ENCODE results near the gene CNFN.

The CNFN gene

DNA sequence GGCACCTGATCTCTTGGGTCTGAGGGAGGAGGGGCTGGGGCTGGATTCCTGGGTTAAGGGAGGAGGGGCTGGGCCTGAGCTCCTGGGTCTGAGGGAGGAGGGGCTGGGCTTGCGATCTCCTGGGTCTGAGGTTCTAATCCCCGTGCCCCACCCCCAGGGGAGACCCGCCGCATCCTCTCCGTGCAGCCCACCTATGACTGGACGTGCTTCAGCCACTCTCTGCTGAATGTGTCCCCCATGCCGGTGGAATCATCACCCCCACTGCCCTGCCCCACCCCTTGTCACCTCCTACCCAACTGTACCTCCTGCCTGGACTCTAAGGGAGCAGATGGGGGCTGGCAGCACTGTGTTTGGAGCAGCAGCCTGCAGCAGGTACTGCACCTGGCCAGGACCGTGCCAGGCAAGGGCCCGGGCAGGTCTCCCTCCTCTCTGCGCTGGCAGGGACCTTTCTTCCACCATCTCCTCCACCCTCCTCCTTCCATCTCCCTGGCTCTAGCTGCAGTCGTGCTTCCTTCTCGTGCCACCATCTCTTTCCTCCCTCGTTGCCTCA, 27.1 kb downstream of the CNFN start:
- Histone ChIP-seq H3K4me2 (no peak overlapping the region), H3K4me1 (ENCODE audit: low read depth, poor library complexity, severe bottlenecking) (no peaks in the 10 kb centered on the region)

GRCh38 chr19:42362342-42362741, 27.8 kb downstream of the CNFN start:
- TF ChIP-seq, protein P1, sequence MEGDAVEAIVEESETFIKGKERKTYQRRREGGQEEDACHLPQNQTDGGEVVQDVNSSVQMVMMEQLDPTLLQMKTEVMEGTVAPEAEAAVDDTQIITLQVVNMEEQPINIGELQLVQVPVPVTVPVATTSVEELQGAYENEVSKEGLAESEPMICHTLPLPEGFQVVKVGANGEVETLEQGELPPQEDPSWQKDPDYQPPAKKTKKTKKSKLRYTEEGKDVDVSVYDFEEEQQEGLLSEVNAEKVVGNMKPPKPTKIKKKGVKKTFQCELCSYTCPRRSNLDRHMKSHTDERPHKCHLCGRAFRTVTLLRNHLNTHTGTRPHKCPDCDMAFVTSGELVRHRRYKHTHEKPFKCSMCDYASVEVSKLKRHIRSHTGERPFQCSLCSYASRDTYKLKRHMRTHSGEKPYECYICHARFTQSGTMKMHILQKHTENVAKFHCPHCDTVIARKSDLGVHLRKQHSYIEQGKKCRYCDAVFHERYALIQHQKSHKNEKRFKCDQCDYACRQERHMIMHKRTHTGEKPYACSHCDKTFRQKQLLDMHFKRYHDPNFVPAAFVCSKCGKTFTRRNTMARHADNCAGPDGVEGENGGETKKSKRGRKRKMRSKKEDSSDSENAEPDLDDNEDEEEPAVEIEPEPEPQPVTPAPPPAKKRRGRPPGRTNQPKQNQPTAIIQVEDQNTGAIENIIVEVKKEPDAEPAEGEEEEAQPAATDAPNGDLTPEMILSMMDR (conservative IDR thresholded peaks at IDR 0.05; ENCODE audit: low read depth, low read length) = no peak
- Histone ChIP-seq H2AFZ (ENCODE audit: low read depth) (no peak overlapping the region), H3K27ac (no peak overlapping the region), H4K20me1 (ENCODE audit: insufficient read depth) (no peaks in the 10 kb centered on the region), H3K4me3 (IDR thresholded peaks at IDR 0.05; ENCODE audit: insufficient read depth, low read depth, low read length) (no peak overlapping the region), H3K36me3 (ENCODE audit: insufficient read depth) (no peaks in the 10 kb centered on the region), H3K4me1 (ENCODE audit: low read depth, poor library complexity, severe bottlenecking) (no peaks in the 10 kb centered on the region), H3K79me2 (ENCODE audit: insufficient read depth, low read depth) (no peaks in the 10 kb centered on the region), H3K4me2 (no peak overlapping the region), H3K27me3 (ENCODE audit: insufficient read depth, low read depth) (no peaks in the 10 kb centered on the region), H3K9ac (no peak overlapping the region)

More for the DNA sequence above, 27.1 kb downstream of the CNFN start:
- TF ChIP-seq, protein P1 (conservative IDR thresholded peaks at IDR 0.05; ENCODE audit: low read depth, low read length) = no peak
- H3K9ac ChIP-seq = no peak overlapping the region
- H4K20me1 ChIP-seq (ENCODE audit: insufficient read depth) = no peaks in the 10 kb centered on the region
- no peak overlapping the region for H3K27ac ChIP-seq
- no peaks in the 10 kb centered on the region for H3K36me3 ChIP-seq (ENCODE audit: insufficient read depth)
- H3K4me3 ChIP-seq (IDR thresholded peaks at IDR 0.05; ENCODE audit: insufficient read depth, low read depth, low read length) = no peak overlapping the region
- no peaks in the 10 kb centered on the region for H3K79me2 ChIP-seq (ENCODE audit: insufficient read depth, low read depth)
- no peak overlapping the region for H2AFZ ChIP-seq (ENCODE audit: low read depth)
- H3K27me3 ChIP-seq (ENCODE audit: insufficient read depth, low read depth) = no peaks in the 10 kb centered on the region

- no peaks in the 10 kb centered on the region for H3K4me1 ChIP-seq (ENCODE audit: low read depth, poor library complexity, severe bottlenecking)
- no peak overlapping the region for H3K4me2 ChIP-seq
- no peaks in the 10 kb centered on the region for H3K79me2 ChIP-seq (ENCODE audit: insufficient read depth, low read depth)
- H3K27ac ChIP-seq = no peak overlapping the region
- no peak overlapping the region for H3K9ac ChIP-seq
- TF ChIP-seq, protein P1 (conservative IDR thresholded peaks at IDR 0.05; ENCODE audit: low read depth, low read length) = no peak
- no peaks in the 10 kb centered on the region for H3K27me3 ChIP-seq (ENCODE audit: insufficient read depth, low read depth)
- H2AFZ ChIP-seq (ENCODE audit: low read depth) = no peak overlapping the region
- H3K36me3 ChIP-seq (ENCODE audit: insufficient read depth) = no peaks in the 10 kb centered on the region
- H4K20me1 ChIP-seq (ENCODE audit: insufficient read depth) = no peaks in the 10 kb centered on the region
- no peak overlapping the region for H3K4me3 ChIP-seq (IDR thresholded peaks at IDR 0.05; ENCODE audit: insufficient read depth, low read depth, low read length)
Observed at GRCh38 chr19:42361545-42361910, 28.6 kb downstream of the CNFN start.

DNA sequence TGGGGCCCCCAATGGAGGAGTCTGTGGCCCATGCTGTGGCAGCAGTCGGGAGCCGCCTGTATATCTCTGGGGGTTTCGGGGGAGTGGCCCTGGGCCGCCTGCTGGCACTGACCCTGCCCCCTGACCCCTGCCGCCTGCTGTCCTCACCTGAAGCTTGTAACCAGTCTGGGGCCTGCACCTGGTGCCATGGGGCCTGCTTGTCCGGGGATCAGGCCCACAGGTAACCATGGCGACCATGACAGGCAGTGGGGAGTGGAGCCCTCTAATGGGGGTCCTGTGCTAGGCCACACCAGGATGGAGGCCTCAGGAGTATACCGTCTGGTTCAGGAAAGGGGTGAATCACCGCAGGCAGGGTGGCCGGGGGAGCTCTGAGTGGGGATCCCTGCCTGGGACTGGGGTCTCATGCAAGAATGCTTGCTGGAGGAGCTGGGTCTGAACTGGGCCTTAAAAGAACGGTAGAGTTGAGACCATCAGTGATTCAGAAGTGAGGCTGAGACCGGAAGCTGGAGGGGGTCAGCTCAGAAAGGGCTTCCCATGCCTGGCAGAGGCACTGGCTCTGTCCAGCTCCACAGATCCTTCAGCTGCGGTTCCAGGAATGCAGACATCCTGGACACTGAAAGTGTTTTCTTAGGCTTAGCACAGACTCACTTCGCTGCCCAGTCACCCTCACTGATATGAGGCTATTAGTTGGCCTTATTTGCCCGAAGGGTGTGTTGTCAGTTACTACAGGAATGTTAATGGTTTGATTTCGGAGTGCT, 29.1 kb downstream of the CNFN start:
- H3K4me2 ChIP-seq = no peak overlapping the region
- TF ChIP-seq, protein P1 (conservative IDR thresholded peaks at IDR 0.05; ENCODE audit: low read depth, low read length) = no peak
- H3K36me3 ChIP-seq (ENCODE audit: insufficient read depth) = no peaks in the 10 kb centered on the region
- H3K79me2 ChIP-seq (ENCODE audit: insufficient read depth, low read depth) = no peaks in the 10 kb centered on the region
- H3K9ac ChIP-seq = no peak overlapping the region
- no peaks in the 10 kb centered on the region for H3K27me3 ChIP-seq (ENCODE audit: insufficient read depth, low read depth)
- no peak overlapping the region for H3K27ac ChIP-seq
- H3K4me1 ChIP-seq (ENCODE audit: low read depth, poor library complexity, severe bottlenecking) = no peaks in the 10 kb centered on the region
- no peak overlapping the region for H3K4me3 ChIP-seq (IDR thresholded peaks at IDR 0.05; ENCODE audit: insufficient read depth, low read depth, low read length)
- H4K20me1 ChIP-seq (ENCODE audit: insufficient read depth) = no peaks in the 10 kb centered on the region
- no peak overlapping the region for H2AFZ ChIP-seq (ENCODE audit: low read depth)

Measured in KMS-11 (cell line).